Panc1 (cell line): Measurements from ENCODE around the gene SDC4.

Source experiments
- POLR2AphosphoS5 ChIP-seq: IDR thresholded peaks from 2 replicates; pipeline ENCODE4 v1.6.1; 2012; ENCODE audit warnings: mild to moderate bottlenecking, low read depth, low read length, moderate library complexity
- SIN3A ChIP-seq: IDR thresholded peaks from 2 replicates; pipeline ENCODE4 v1.6.1; 2012; ENCODE audit warnings: low read depth, mild to moderate bottlenecking, low read length, moderate library complexity, borderline replicate concordance; ENCODE audit not compliant: insufficient read depth
- TCF7L2 ChIP-seq: IDR thresholded peaks from 2 replicates; pipeline ENCODE4 v1.6.1; 2011; ENCODE audit warnings: mild to moderate bottlenecking, low read depth, low read length, inconsistent platforms
- TF ChIP-seq, protein P1 (sequence below): fragments of 450-650 bp; IDR thresholded peaks from 2 replicates; pipeline ENCODE4 v1.5.1; 2017; ENCODE audit warnings: mild to moderate bottlenecking
- TF ChIP-seq, protein P2 (sequence below), 2 experiments: IDR thresholded peaks; 2 replicates each; pipeline ENCODE4 v1.6.1; 2011 to 2012; ENCODE audit warnings: low read depth in 2 of 2, control low read depth in 1 of 2, low read length in 1 of 2, mild to moderate bottlenecking in 1 of 2, moderate library complexity in 1 of 2; ENCODE audit not compliant: insufficient read depth in 1 of 2

DNA sequence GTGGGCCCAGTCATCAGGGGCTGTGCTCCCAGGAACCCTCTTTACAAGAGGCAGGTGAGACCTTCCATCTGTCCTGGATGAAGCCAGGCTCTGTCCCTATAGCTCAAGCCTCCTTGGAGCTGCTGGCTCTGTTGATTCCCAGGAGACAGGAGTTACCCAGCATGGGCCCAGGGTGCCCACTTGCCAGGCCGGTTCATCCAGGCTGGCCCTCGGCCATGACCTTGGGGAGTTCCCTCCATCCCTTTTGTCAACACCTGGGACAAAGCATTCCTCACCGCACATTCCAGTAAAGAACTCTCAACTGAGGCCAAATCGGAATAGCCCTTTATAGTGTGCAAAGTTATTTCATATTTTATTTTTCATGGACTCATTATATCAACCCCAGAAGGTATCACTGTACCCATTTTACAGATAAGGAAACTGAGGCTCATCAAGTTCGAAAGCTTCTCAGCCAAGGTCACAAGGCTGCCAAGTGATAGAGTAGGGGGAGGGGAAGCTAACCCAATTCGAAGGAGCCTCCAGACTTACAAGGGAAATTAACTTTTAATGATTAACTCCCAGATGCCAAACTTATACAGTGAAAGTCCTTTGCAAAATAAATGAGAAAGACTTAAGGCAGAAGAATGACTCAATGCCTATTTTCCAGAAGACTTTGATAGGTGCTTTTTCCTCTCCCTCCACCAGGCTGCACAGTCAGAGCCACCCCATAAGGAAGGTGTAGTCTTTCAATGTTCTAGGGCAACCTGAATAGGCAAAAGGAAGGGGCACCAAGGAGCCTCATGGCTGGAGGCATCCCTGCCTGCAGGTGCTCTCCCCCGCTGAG, 18.5 kb downstream of the SDC4 start:
- TF ChIP-seq, protein P1, sequence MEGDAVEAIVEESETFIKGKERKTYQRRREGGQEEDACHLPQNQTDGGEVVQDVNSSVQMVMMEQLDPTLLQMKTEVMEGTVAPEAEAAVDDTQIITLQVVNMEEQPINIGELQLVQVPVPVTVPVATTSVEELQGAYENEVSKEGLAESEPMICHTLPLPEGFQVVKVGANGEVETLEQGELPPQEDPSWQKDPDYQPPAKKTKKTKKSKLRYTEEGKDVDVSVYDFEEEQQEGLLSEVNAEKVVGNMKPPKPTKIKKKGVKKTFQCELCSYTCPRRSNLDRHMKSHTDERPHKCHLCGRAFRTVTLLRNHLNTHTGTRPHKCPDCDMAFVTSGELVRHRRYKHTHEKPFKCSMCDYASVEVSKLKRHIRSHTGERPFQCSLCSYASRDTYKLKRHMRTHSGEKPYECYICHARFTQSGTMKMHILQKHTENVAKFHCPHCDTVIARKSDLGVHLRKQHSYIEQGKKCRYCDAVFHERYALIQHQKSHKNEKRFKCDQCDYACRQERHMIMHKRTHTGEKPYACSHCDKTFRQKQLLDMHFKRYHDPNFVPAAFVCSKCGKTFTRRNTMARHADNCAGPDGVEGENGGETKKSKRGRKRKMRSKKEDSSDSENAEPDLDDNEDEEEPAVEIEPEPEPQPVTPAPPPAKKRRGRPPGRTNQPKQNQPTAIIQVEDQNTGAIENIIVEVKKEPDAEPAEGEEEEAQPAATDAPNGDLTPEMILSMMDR = no peak
- TF ChIP-seq SIN3A = no peak
- TF ChIP-seq POLR2AphosphoS5 = no peak
- TF ChIP-seq, protein P2, sequence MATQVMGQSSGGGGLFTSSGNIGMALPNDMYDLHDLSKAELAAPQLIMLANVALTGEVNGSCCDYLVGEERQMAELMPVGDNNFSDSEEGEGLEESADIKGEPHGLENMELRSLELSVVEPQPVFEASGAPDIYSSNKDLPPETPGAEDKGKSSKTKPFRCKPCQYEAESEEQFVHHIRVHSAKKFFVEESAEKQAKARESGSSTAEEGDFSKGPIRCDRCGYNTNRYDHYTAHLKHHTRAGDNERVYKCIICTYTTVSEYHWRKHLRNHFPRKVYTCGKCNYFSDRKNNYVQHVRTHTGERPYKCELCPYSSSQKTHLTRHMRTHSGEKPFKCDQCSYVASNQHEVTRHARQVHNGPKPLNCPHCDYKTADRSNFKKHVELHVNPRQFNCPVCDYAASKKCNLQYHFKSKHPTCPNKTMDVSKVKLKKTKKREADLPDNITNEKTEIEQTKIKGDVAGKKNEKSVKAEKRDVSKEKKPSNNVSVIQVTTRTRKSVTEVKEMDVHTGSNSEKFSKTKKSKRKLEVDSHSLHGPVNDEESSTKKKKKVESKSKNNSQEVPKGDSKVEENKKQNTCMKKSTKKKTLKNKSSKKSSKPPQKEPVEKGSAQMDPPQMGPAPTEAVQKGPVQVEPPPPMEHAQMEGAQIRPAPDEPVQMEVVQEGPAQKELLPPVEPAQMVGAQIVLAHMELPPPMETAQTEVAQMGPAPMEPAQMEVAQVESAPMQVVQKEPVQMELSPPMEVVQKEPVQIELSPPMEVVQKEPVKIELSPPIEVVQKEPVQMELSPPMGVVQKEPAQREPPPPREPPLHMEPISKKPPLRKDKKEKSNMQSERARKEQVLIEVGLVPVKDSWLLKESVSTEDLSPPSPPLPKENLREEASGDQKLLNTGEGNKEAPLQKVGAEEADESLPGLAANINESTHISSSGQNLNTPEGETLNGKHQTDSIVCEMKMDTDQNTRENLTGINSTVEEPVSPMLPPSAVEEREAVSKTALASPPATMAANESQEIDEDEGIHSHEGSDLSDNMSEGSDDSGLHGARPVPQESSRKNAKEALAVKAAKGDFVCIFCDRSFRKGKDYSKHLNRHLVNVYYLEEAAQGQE (IDR thresholded peaks at IDR 0.05; ENCODE audit: insufficient read depth in 1 of 2, low read depth in 2 of 2, low read length in 1 of 2) = no peak
- TF ChIP-seq TCF7L2 = no peak
